ENCODE results near the gene PIEZO2.

- no peak for TF ChIP-seq CTCF (conservative IDR thresholded peaks at IDR 0.05; ENCODE audit: low read length)
- TF ChIP-seq EZH2phosphoT487 (IDR thresholded peaks at IDR 0.05; ENCODE audit: borderline replicate concordance), result no peak
Measured at GRCh38 chr18:10792181-10792580, 357.2 kb downstream of the PIEZO2 start.
